OCI-LY1 (cell line): ENCODE measurements around the gene GASK1A.

Experiments
- EZH2 ChIP-seq: fragments of 200-600 bp; sonication (generic), shearing (Covaris generic); IDR thresholded peaks from 2 replicates; pipeline ENCODE4 v1.8.0; 2017; ENCODE audit warnings: borderline replicate concordance, mixed run types, mild to moderate bottlenecking, antibody characterized with exemption, low read length, moderate library complexity, mixed read lengths
- TF ChIP-seq, protein P1 (sequence below): fragments of 200-600 bp; sonication (generic), shearing (Covaris generic); IDR thresholded peaks from 2 replicates; pipeline ENCODE4 v1.5.1; 2017; ENCODE audit warnings: mild to moderate bottlenecking, antibody characterized with exemption, low read length, moderate library complexity, mixed read lengths

DNA sequence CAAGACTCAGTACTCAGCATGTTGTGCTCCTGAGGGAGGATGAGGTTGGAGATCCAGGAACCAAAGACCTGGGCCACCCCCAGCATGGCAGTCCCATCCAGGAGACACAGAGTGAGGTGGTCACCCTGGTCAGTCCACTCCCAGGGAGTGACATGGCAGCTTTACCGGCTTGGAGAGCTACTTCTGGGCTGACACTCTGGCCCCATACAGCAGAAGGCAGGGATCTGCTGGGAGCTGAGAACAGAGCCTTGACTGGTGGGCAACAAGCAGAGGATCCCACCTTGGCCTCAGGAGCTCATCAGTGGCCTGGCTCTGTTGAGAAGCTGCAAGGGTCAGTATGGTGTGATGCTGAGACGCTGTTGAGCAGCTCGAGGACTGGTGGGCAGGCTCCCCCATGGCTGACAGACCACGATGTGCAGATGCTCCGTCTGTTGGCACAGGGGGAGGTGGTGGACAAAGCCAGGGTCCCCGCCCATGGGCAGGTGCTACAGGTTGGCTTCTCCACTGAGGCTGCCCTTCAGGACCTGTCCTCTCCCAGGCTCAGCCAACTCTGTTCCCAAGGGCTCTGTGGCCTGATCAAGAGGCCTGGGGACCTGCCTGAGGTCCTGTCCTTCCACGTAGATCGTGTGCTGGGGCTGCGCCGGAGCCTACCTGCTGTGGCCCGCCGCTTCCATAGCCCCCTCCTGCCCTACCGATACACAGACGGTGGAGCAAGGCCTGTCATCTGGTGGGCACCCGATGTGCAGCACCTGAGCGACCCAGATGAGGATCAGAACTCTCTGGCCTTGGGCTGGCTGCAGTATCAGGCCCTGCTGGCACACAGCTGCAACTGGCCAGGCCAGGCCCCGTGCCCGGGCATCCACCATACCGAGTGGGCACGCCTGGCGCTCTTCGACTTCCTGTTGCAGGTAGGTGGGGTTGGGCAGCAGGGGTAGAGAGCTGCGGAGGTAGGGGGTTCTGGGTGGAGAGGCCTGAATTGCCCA lies 53.8 kb downstream of the GASK1A start:
- TF ChIP-seq, protein P1, sequence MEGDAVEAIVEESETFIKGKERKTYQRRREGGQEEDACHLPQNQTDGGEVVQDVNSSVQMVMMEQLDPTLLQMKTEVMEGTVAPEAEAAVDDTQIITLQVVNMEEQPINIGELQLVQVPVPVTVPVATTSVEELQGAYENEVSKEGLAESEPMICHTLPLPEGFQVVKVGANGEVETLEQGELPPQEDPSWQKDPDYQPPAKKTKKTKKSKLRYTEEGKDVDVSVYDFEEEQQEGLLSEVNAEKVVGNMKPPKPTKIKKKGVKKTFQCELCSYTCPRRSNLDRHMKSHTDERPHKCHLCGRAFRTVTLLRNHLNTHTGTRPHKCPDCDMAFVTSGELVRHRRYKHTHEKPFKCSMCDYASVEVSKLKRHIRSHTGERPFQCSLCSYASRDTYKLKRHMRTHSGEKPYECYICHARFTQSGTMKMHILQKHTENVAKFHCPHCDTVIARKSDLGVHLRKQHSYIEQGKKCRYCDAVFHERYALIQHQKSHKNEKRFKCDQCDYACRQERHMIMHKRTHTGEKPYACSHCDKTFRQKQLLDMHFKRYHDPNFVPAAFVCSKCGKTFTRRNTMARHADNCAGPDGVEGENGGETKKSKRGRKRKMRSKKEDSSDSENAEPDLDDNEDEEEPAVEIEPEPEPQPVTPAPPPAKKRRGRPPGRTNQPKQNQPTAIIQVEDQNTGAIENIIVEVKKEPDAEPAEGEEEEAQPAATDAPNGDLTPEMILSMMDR, result no peak
- TF ChIP-seq EZH2, result no peak
